Esophagus squamous epithelium (tissue), 4 donors: ENCODE measurements around the gene CBFA2T2.

Source experiments
- CTCF ChIP-seq, 6 experiments: fragments of 450-650 bp in 4 of 6; fragments of 200-600 bp in 2 of 6; sonication (generic) in 2 of 6; IDR thresholded peaks; one replicate each; pipeline ENCODE4 v1.5.1; 2016 to 2019; ENCODE audit warnings: antibody characterized with exemption in 6 of 6, mild to moderate bottlenecking in 4 of 6, moderate library complexity in 4 of 6
- POLR2A ChIP-seq, 4 donors: fragments of 450-650 bp; IDR thresholded peaks; one replicate each; pipeline ENCODE4 v1.6.1; 2017; ENCODE audit warnings: antibody characterized with exemption in 4 of 4, mild to moderate bottlenecking in 4 of 4, moderate library complexity in 3 of 4

GRCh38 chr20:33687370-33687915 lies 197.5 kb downstream of the CBFA2T2 start:
- no peak for TF ChIP-seq CTCF (IDR thresholded peaks at IDR 0.05)
- no peak for TF ChIP-seq POLR2A (IDR thresholded peaks at IDR 0.05)
